Measurements from ENCODE around the gene MBP. TPM values are rescaled to one million over a fixed set of nuclear protein-coding genes. Genes with fewer than 3 reads are reported as not detected.

MBP gene
- total RNA-seq, 2 experiments from 2014 or later, result 13.5 to 28.9 TPM

- POLR2A ChIA-PET, result interaction anchor here (1.5 kb wide), 1 partner anchor 10 kb away, joined by 3 read pairs; no protein-coding TSS in a partner anchor
- H2AFZ ChIP-seq (ENCODE audit: low read length), result peak overlapping the region; percentile 52; the same call in 1 of the 2 replicates
- no peaks in the 10 kb centered on the region for H4K20me1 ChIP-seq (ENCODE audit: insufficient read depth, low read length)
- no peaks in the 10 kb centered on the region for H3K9me3 ChIP-seq (ENCODE audit: low read length)
- peaks cover 54% of the 10 kb centered on the region for H3K4me1 ChIP-seq (ENCODE audit: insufficient read depth, low read length, poor library complexity, severe bottlenecking)
- DNase-seq (ENCODE audit: low spot score), result peak; percentile 54
- peak overlapping the region; percentile 8 for H3K4me3 ChIP-seq (ENCODE audit: low read depth, low read length, poor library complexity, severe bottlenecking)
- BruUV-seq (replicated peaks), result no TSS peak
- H3K4me2 ChIP-seq (ENCODE audit: low read length), result peak overlapping the region; percentile 72
- CTCF ChIA-PET (ENCODE audit: unreplicated experiment), result interaction anchor here (0.6 kb wide), 1 partner anchor 11 kb away, joined by 3 read pairs; no protein-coding TSS in a partner anchor
- no peak for TF ChIP-seq EZH2phosphoT487 (IDR thresholded peaks at IDR 0.05; ENCODE audit: borderline replicate concordance, low read depth, low read length)
- TF ChIP-seq CTCF (conservative IDR thresholded peaks at IDR 0.05; ENCODE audit: low read length), result peak; percentile 60
- peaks cover 31% of the 10 kb centered on the region for H3K36me3 ChIP-seq (ENCODE audit: insufficient read depth, low read length)
- peak overlapping the region; percentile 96 for H3K27ac ChIP-seq (ENCODE audit: low read depth, low read length, poor library complexity, severe bottlenecking)
- no peaks in the 10 kb centered on the region for H3K79me2 ChIP-seq (ENCODE audit: insufficient read depth, low read depth, low read length)
- H3K9me2 ChIP-seq (ENCODE audit: insufficient read depth, low read length), result no peaks in the 10 kb centered on the region
- intact Hi-C loops (cut with micrococcal nuclease; ENCODE audit: unreplicated experiment), result loop anchor here (2.0 to 5.0 kb wide), 4 partner anchors 19 to 150 kb away; no protein-coding TSS in a partner anchor
Measured at GRCh38 chr18:77061946-77062517, 70.6 kb downstream of the MBP start.

- peak overlapping the region; percentile 72 for H3K4me2 ChIP-seq (ENCODE audit: low read length)
- no peak for DNase-seq (ENCODE audit: low spot score)
- intact Hi-C loops (cut with micrococcal nuclease; ENCODE audit: unreplicated experiment), result loop anchor here (5.0 kb wide), 1 partner anchor 151 kb away; no protein-coding TSS in a partner anchor
Measured at GRCh38 chr18:77061281-77061945, 71.2 kb downstream of the MBP start.

More at GRCh38 chr18:77061281-77061945, 71.2 kb downstream of the MBP start:
- POLR2A ChIA-PET, result interaction anchor here (1.5 kb wide), 1 partner anchor 10 kb away, joined by 3 read pairs; no protein-coding TSS in a partner anchor
- peak overlapping the region; percentile 52; the same call in 1 of the 2 replicates for H2AFZ ChIP-seq (ENCODE audit: low read length)
- H3K36me3 ChIP-seq (ENCODE audit: insufficient read depth, low read length), result peaks cover 28% of the 10 kb centered on the region
- no peaks in the 10 kb centered on the region for H3K9me3 ChIP-seq (ENCODE audit: low read length)
- TF ChIP-seq CTCF (conservative IDR thresholded peaks at IDR 0.05; ENCODE audit: low read length) (no peak), EZH2phosphoT487 (IDR thresholded peaks at IDR 0.05; ENCODE audit: borderline replicate concordance, low read depth, low read length) (no peak)
- H3K4me1 ChIP-seq (ENCODE audit: insufficient read depth, low read length, poor library complexity, severe bottlenecking), result peaks cover 60% of the 10 kb centered on the region
- peak overlapping the region; percentile 8 for H3K4me3 ChIP-seq (ENCODE audit: low read depth, low read length, poor library complexity, severe bottlenecking)
- H3K27ac ChIP-seq (ENCODE audit: low read depth, low read length, poor library complexity, severe bottlenecking), result peak overlapping the region; percentile 96
- CTCF ChIA-PET (ENCODE audit: unreplicated experiment), result interaction anchor here (0.6 kb wide), 1 partner anchor 79 kb away, joined by 3 read pairs; no protein-coding TSS in a partner anchor
- no peaks in the 10 kb centered on the region for H3K9me2 ChIP-seq (ENCODE audit: insufficient read depth, low read length)
- H4K20me1 ChIP-seq (ENCODE audit: insufficient read depth, low read length), result no peaks in the 10 kb centered on the region
- no TSS peak for BruUV-seq (replicated peaks)
- no peaks in the 10 kb centered on the region for H3K79me2 ChIP-seq (ENCODE audit: insufficient read depth, low read depth, low read length)

Data from OCI-LY7 (cell line).